Inflammatory macrophage (primary cell): ENCODE measurements around the gene H1-8.

ENCODE experiments used
- DNase-seq, 2 donors: peaks; one replicate each; pipeline ENCODE4 v3.0.0-alpha.2; 2020 to 2022

Gene H1-8

DNA sequence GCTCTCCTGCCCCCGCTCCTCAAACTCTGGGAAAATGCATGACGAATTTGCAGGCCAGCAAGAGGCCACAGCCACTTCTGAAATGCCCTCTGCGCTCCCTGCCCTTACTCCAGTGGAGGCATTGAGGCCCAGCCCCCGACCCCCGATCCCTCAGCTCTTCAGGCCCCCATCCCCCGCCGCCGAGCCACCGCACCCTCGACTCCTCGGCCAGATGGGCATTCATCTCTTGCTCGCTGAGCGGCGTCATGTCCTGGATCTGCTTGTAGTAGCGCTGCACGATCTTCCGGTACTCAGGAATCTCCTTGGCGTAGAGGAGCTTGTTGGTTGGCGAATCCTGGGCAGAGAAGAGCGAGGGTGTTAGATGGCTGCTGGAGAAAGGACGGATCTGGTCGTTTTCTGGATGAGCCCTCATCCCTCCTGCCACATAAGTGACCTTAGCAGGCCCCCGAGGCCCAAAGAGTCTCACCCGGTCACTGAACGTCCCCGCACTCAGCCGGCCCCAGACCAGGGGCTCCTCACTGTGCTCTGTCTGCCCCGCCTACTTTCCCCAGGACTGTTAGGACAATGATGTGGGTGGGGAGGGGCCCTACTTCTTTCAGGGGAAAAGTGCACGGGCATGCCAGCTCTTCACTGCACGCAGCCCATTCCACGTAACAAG is 14.0 kb downstream of the H1-8 start:
- no peak for DNase-seq

DNA sequence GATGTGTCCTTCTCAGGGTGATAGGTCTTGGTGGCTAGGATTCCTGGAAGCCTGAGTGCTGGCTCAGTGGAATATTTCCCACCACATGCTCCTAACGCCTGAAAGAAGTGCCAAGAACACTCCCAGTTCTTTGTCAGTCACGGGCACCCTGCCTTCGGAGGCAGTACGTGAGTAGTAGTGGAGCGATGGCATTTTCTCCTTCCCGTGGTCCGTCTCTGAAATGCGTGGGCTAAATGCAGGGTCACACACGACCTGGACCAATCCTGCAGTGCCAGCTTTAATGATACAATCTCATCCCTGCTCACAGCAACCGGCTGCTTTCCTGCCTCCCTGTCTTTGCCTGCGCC is 14.5 kb downstream of the H1-8 start:
- no peak for DNase-seq

GRCh38 chr3:129558081-129558771 is 15.3 kb downstream of the H1-8 start:
- DNase-seq: no peak

DNA sequence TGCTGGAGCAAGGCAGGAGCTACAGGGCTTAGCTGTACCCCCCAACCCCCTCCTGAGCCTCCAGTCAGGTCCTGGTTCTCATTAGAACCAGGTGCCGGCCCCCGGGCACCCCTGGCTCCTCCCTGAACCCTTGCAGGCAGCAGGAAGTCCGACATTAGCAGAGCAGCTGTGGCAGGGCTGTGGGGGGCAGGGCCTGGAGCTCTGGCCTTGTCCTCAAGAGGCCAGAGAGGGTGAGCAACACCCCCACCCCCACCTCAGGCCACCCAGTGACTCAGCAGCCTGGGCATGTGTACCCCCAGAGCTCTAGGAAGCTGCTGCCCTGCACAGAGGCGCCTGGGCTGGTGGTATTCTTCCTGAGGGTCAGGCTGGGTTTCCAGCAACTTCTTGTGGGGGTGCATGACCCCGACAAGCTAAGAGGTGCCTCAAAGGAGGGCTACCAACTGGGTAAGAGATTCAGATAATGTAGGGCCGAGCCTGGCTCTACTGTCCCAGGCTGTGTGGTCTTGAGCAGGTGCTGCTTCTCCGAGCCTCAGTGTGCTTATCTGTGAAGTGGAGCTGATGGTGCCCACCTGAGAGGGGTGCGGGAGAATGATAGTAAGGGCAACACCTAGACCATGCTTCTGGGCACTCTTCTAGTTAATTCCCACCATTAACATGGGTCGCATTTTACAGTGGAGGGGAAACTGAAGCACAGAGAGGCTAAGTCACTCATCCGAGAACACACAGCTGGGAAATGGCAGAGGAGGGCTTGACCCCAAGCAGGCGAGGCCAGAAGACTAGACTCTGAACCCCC is 16.0 kb downstream of the H1-8 start:
- DNase-seq: no peak

- no peak for DNase-seq
Measured at GRCh38 chr3:129559565-129560079, 16.6 kb downstream of the H1-8 start.

DNA sequence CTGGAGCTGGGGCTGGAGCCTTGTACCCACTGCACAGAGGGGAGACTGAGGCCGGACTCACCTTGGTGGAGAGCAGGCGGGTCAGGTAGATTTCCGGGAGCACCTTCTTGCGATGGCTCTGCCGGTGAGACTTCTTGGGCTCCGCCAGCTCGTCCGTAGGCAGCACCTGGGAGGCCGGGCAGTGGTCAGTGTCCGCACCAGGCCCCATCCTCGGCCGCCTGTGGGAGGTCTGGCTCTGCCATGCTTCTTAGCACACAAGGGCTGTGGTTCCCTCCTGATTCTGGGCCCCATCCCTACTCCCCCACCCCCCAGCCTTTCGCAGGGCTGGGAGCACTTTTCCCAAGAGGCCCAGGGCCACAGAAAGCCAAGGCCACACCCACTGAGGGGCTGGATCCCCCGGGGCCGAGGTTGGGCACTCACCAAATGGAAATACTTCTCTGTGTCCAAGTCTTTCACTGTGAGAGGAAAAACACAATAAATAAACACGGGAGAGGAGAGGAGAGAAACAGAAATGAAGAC is 17.4 kb downstream of the H1-8 start:
- DNase-seq: no peak

- no peak for DNase-seq
Measured at GRCh38 chr3:129560911-129561594, 18.1 kb downstream of the H1-8 start.

DNA sequence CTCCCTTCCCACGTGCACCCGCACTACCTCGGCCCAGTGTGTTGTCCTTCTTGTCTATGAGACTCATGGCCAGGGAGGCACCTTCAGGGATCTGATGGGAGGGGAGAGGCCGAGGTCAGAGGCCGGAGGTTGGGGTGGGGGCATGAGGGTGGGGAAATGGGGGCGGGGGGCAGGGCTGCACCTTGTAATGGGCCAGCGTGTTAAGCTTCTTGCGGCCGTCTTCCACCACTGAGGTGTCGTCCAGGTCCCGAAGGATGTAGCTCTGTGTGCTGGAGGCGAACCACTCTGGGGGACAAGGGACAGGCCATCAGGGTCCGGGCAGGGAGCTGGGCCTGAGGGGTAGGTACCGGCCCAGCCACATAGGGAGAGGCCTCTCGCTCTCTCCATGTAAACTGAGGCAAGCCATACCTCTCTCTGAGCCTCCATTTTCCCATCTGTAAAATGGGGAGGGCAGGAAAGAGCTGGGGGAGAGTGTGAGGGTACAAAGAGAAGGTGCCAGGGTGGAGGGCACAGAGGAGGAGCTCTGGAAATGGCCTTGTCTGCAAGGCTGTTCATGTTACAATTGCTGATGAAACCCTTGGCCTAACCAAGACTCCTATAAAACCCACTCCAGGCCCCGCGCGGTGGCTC is 18.8 kb downstream of the H1-8 start:
- DNase-seq: no peak

DNA sequence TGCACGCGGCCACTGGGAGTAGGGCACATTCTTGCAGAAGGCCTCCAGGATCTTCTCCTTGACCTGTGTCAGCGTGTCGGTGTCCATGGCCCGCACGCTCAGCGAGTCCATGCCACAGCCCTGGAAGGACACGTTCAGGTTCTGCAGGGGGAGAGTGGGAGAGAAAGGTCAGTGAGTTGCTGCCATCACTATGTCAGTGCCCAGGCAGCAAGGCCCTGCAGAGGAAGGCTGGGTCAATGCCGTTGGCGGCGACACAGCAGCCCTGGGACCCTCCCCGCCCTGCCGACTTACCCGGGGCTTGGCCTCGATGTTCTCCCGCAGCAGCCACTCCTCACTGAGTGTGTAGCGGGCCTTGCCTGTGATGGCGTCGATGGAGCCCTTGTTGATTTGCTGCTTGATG is 19.8 kb downstream of the H1-8 start:
- no peak for DNase-seq

- DNase-seq: no peak
Measured at GRCh38 chr3:129563332-129563731, 20.4 kb downstream of the H1-8 start.

GRCh38 chr3:129563850-129564535 is 21.0 kb downstream of the H1-8 start:
- no peak for DNase-seq

DNA sequence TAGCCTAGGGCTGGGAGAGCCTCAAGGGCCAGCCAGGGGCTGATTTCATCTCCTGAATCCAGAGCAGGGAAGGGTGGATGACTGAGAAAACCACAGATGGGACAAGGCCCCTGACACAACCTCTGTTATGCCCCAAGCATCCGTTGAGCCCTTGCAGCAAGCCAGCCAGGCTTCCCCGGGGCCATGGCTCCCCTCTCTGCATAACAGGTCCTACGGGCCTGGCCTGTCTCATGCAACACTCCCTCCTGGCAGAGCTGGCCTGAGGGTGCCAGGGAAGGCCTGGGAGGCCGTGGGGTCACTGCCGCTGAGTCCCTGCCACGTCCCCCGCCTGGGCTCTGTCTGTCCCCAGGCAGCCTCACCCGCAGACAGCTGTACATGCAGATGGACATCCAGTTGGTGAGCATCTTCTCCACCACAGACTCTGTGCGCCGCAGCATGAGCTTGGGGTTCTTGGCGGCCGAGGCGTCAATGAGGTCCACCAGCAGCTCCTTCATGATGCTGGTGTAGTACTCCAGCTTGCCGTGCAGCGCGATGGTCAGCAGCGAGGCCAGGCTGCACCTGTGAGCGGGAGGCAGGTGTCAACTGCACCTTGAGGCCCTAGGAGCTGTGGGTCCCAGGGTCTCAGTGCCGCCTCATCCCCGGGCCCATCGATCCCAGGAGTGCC is 22.1 kb downstream of the H1-8 start:
- DNase-seq: no peak

DNA sequence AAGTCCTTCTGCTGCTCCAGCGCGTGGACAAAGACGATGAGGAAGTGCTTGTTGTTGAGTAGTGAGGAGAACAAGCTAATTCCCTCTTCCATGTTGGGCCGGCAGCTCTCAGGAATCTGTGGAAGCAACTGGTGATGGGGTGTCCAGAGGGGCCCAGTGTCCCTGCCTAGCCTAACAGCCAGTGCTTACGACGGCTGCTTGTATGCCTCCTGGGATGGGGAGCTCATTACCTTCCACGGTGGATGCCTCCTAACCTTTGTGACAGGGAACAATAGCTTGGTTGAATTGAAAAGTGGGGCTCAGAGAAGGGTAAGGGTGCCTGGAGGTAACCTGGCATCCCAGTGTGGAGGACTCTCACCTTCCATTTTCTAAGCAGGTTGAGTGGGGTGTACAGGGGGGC is 22.9 kb downstream of the H1-8 start:
- no peak for DNase-seq

DNA sequence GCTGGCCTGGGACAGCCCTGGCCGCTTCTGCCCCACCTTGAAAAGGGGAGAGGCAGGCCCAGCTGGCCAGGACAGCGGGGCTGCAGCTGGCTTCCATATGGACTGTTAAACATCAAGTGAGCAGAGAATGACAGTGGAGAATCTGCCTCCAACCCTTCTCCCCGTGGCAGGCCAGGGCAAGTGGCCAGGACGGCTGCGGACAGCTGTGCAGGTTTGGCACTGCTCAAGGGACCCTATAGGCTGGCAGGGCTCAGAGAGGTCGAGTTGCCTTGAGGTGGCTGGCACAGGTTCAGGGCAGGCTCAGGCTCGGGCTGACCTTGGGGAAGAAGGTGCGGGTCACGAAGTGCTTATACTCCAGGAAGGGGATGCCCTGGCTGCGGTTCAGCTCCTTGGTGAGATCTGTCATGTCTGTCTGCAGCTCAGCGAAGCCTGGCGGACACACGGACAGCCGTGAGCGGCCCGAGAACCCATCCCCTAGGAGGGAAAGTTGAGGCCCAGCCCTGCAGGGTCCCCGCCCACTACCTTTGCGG is 24.3 kb downstream of the H1-8 start:
- no peak for DNase-seq

DNA sequence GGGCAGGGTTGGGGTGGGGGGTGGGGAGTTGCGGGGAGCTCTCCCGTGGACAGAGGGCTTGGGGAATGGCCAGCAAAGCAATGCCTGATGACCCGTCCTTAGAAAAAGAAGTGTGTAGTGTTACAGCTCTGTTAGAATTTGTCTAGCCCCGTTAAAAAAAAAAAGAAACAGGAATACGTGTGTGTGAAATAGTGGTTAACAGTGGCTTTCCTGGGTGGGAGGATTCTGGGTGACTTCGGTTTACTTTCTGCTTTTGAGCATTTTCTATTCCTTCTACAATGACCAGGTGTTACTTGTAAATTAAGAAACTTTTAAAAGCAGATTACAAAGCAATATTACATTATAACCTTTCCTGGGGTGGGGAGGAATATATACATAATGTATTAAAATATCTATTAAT is 25.0 kb downstream of the H1-8 start:
- DNase-seq: no peak

DNA sequence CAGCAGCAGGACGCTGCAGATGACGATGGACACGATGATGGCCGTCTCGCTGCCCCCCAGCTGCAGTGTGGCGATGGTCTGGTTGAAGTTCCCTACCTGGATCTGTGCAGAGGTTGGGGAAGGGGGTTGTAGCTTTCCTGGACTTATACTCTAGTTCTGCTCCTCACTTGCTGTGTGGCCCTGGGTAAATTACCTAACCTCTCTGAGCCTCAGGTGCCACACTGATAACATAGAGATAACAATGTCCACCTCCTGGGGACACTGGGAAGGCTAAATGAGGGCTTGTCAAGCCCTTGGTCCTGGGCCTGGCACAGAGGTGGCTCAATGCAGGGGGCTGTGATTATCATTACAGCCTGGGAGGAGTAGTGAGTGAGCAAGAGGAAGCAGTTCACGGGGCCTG is 26.9 kb downstream of the H1-8 start:
- DNase-seq: no peak

DNA sequence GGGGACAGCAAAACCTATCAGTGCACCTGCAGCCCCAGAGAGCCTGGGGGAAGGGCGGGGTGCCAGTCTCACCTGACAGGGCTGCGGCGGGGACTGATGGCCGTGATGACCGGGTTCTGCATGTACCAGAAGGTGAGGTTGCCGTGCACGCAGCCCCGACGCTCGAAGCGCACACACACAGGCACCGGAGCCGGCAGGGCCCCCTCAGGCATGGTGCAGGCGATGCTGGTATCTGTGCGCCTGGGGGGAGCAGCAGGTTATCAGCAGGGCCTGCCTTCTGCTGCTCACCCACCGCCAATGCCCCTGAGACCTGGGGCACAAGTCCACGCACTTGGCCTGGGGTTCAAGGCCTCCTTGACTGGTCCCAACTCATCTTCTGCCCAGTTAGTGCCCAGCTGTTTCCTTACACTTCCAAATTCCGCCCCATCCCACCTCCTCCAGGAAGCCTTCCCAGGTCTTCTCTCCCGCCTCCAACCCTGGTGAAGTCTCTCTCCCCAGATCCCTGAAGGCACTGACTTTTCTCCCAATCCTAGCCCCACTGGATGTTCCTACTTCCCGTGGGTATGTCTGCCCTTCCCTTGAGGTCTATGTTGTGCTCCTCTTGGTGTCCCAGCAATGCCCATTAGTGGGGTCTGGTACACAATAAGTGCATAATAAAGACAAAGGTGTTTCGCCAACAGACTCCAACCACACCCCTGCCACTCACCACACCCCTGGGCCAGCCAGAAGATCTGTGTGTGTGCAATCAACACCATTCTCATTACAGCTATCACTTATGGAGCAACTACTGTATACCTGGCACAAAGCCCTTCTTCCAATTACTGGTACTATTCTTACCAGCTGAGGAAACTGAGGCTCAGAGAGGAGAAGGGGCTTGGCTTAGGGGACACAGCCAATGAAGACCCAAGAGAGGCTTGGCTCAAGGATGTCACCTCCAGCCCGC is 28.9 kb downstream of the H1-8 start:
- no peak for DNase-seq

DNA sequence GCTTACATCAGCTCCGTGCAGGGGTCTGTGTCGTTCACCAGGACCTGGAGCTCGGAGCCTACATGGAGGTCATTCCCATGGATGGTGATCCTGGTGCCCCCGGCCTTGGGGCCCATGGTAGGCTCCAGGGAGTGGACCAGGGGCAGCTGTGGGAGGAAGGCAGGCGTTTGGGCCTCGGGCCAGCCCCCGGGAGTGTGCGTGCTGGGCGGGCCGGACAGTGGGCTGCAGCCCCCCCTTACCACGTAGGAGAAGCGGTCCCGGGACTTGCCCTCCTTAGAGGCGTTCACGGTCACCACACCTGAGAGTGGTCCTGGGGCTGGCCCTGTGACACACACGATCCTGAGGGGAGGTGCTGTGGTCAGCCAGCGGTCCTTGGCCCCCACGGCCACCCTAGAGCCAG is 29.6 kb downstream of the H1-8 start:
- no peak for DNase-seq

- DNase-seq: no peak
Measured at GRCh38 chr3:129573493-129573892, 30.5 kb downstream of the H1-8 start.

- no peak for DNase-seq
Measured at GRCh38 chr3:129574206-129574605, 31.2 kb downstream of the H1-8 start.
